Upper lobe of left lung (tissue), 4 donors: ENCODE measurements around the gene RACK1.

Experiments used
- CTCF ChIP-seq, 6 experiments: fragments of 450-650 bp in 4 of 6; fragments of 200-600 bp in 2 of 6; sonication (generic) in 2 of 6; IDR thresholded peaks; one replicate each; pipeline ENCODE4 v1.5.1; 2016 to 2019; ENCODE audit warnings: antibody characterized with exemption in 6 of 6
- POLR2A ChIP-seq, 4 donors: fragments of 450-650 bp; IDR thresholded peaks; one replicate each; pipeline ENCODE4 v1.5.1; 2016 to 2017; ENCODE audit warnings: antibody characterized with exemption in 4 of 4, mild to moderate bottlenecking in 2 of 4

- TF ChIP-seq CTCF (IDR thresholded peaks at IDR 0.05) (no peak), POLR2A (IDR thresholded peaks at IDR 0.05) (no peak)
Measured at GRCh38 chr5:181205761-181206649, 37.7 kb downstream of the RACK1 start.
